PFSK-1 (cell line): ENCODE results near the gene VTN.

Experiments used
- POLR2AphosphoS5 ChIP-seq: IDR thresholded peaks from 2 replicates; pipeline ENCODE4 v1.6.1; 2012; ENCODE audit warnings: low read depth, mild to moderate bottlenecking, control low read depth, low read length, moderate library complexity
- TF ChIP-seq, protein P1 (sequence below), 2 experiments: IDR thresholded peaks; 2 replicates each; pipeline versions ENCODE4 v1.6.1 to v1.8.0; 2011 to 2012; ENCODE audit warnings: low read depth in 2 of 2, low read length in 2 of 2, control low read depth in 1 of 2, inconsistent platforms in 1 of 2, mild to moderate bottlenecking in 1 of 2, moderate library complexity in 1 of 2; ENCODE audit not compliant: insufficient read depth in 1 of 2

- TF ChIP-seq POLR2AphosphoS5, result no peak
- TF ChIP-seq, protein P1, sequence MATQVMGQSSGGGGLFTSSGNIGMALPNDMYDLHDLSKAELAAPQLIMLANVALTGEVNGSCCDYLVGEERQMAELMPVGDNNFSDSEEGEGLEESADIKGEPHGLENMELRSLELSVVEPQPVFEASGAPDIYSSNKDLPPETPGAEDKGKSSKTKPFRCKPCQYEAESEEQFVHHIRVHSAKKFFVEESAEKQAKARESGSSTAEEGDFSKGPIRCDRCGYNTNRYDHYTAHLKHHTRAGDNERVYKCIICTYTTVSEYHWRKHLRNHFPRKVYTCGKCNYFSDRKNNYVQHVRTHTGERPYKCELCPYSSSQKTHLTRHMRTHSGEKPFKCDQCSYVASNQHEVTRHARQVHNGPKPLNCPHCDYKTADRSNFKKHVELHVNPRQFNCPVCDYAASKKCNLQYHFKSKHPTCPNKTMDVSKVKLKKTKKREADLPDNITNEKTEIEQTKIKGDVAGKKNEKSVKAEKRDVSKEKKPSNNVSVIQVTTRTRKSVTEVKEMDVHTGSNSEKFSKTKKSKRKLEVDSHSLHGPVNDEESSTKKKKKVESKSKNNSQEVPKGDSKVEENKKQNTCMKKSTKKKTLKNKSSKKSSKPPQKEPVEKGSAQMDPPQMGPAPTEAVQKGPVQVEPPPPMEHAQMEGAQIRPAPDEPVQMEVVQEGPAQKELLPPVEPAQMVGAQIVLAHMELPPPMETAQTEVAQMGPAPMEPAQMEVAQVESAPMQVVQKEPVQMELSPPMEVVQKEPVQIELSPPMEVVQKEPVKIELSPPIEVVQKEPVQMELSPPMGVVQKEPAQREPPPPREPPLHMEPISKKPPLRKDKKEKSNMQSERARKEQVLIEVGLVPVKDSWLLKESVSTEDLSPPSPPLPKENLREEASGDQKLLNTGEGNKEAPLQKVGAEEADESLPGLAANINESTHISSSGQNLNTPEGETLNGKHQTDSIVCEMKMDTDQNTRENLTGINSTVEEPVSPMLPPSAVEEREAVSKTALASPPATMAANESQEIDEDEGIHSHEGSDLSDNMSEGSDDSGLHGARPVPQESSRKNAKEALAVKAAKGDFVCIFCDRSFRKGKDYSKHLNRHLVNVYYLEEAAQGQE (IDR thresholded peaks at IDR 0.05; ENCODE audit: insufficient read depth in 1 of 2, low read depth in 2 of 2, low read length in 2 of 2), result no peak
Observed at GRCh38 chr17:28342313-28342712, 27.8 kb downstream of the VTN start.
